SJCRH30 (cell line): ENCODE results near the gene MAP3K5. TPM values are rescaled to one million over a fixed set of nuclear protein-coding genes. Genes with fewer than 3 reads are reported as not detected.
"Not testable (repeated sequence)": the region's sequence is repeated elsewhere in the genome, so short reads cannot be mapped to it uniquely, and the experiment has no call there.

Experiments
- DNase-seq, 2 experiments: peaks; one replicate each; pipeline ENCODE4 v3.0.0-alpha.2; 2015 to 2020
- H3K27ac ChIP-seq: fragments of 250-450 bp; sonication (Bioruptor Pico); 2 replicates; pipeline ENCODE4 v1.5.1; 2020; ENCODE audit warnings: mild to moderate bottlenecking, moderate library complexity
- H3K27me3 ChIP-seq: fragments of 250-450 bp; sonication (Bioruptor Pico); 2 replicates; pipeline ENCODE4 v1.5.1; 2020; ENCODE audit warnings: mild to moderate bottlenecking, moderate library complexity
- H3K36me3 ChIP-seq: fragments of 250-450 bp; sonication (Bioruptor Pico); 2 replicates; pipeline ENCODE4 v1.5.1; 2020; ENCODE audit warnings: mild to moderate bottlenecking, moderate library complexity
- H3K4me1 ChIP-seq: fragments of 250-450 bp; sonication (Bioruptor Pico); 2 replicates; pipeline ENCODE4 v1.5.1; 2020; ENCODE audit warnings: mild to moderate bottlenecking, moderate library complexity
- H3K4me3 ChIP-seq: fragments of 250-450 bp; sonication (Bioruptor Pico); 2 replicates; pipeline ENCODE4 v1.5.1; 2020; ENCODE audit warnings: mild to moderate bottlenecking, moderate library complexity
- H3K9me3 ChIP-seq: fragments of 250-450 bp; sonication (Bioruptor Pico); replicated peaks from 2 replicates; pipeline ENCODE4 v1.5.1; 2020; ENCODE audit warnings: mild to moderate bottlenecking, moderate library complexity
- total RNA-seq: library from RNA; depleted of rRNA; stranded (reverse); fragments of >200 nt; shearing (Covaris generic); gene quantifications from 2 replicates; pipeline ENCODE4 v1.2.3, GENCODE V29; 2014

Gene MAP3K5
- total RNA-seq, 1 experiment from 2014 or later, result 15.9 TPM

GRCh38 chr6:136593748-136594490, 198.4 kb downstream of the MAP3K5 start:
- Histone ChIP-seq H3K9me3 (no peaks in the 10 kb centered on the region), H3K27ac (peak overlapping the region; percentile 22; the same call in 1 of the 2 replicates), H3K27me3 (no peaks in the 10 kb centered on the region), H3K4me1 (peaks cover 5% of the 10 kb centered on the region), H3K4me3 (no peak overlapping the region), H3K36me3 (peaks cover 14% of the 10 kb centered on the region)
- DNase-seq, result peak; percentile 34 to 53

- Histone ChIP-seq H3K27me3 (no peaks in the 10 kb centered on the region), H3K9me3 (no peaks in the 10 kb centered on the region), H3K36me3 (peaks cover 16% of the 10 kb centered on the region), H3K4me3 (no peak overlapping the region), H3K27ac (peak overlapping the region; percentile 22; the same call in 1 of the 2 replicates), H3K4me1 (peaks cover 5% of the 10 kb centered on the region)
- no peak for DNase-seq
These were observed 199.2 kb downstream of the MAP3K5 start for GRCh38 chr6:136592930-136593673.

DNA sequence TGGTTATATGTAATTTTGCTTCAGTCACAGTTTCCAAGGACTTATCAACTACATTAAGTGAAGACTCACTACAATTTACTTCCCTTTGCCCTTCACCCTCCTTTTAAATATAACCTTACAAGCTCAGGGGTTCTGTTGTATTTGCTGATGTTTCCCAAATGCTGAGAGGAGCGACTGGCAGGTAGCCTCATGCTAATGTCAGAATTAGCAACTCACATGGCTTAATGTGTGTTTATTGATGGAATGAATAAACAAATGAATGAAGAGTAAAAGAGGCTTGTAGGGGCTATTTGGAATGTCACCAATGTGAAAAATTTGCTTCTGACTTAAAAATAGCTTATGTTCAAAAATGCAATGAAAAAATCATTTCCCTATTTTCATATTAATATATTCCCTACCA, 200.7 kb downstream of the MAP3K5 start:
- peaks cover 16% of the 10 kb centered on the region for H3K36me3 ChIP-seq
- peaks cover 5% of the 10 kb centered on the region for H3K4me1 ChIP-seq
- no peak for DNase-seq
- no peak overlapping the region for H3K27ac ChIP-seq
- no peaks in the 10 kb centered on the region for H3K9me3 ChIP-seq
- H3K4me3 ChIP-seq, result no peak overlapping the region
- H3K27me3 ChIP-seq, result no peaks in the 10 kb centered on the region

- H3K9me3 ChIP-seq, H3K27ac ChIP-seq, H3K27me3 ChIP-seq, H3K4me3 ChIP-seq, DNase-seq, H3K4me1 ChIP-seq: not testable (repeated sequence)
- peaks cover 21% of the 10 kb centered on the region for H3K36me3 ChIP-seq
These were observed 201.4 kb downstream of the MAP3K5 start for GRCh38 chr6:136590846-136591245.

GRCh38 chr6:136587527-136587926, 204.8 kb downstream of the MAP3K5 start:
- Histone ChIP-seq H3K27me3 (no peaks in the 10 kb centered on the region), H3K4me3 (no peak overlapping the region), H3K4me1 (no peaks in the 10 kb centered on the region), H3K27ac (no peak overlapping the region), H3K9me3 (no peaks in the 10 kb centered on the region), H3K36me3 (peaks cover 22% of the 10 kb centered on the region)
- DNase-seq, result no peak

DNA sequence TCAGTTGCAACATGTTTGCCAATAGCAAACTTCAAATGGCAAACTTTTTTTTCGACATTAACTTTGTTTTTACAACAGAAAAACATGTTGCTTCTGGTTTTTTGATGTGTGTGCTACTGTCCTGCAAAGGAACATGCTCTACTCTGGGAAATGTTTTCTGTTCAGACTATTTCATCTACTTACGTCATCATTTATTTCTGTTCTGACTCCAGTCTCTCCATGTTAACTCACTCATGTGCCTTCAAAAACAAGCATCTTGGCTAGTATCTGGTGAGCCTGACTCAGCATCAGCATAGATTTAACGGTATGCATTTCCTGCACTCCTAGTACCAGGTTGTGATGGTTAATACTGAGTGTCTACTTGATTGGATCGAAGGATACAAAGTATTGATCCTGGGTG, 206.0 kb downstream of the MAP3K5 start:
- H3K27me3 ChIP-seq, result no peaks in the 10 kb centered on the region
- no peak for DNase-seq

GRCh38 chr6:136585523-136585922, 206.8 kb downstream of the MAP3K5 start:
- not testable (repeated sequence) for H3K4me1 ChIP-seq, H3K27me3 ChIP-seq, H3K36me3 ChIP-seq, H3K27ac ChIP-seq, H3K4me3 ChIP-seq, DNase-seq, H3K9me3 ChIP-seq

More for the DNA sequence above, 206.0 kb downstream of the MAP3K5 start:
- H3K9me3 ChIP-seq, result no peaks in the 10 kb centered on the region
- H3K36me3 ChIP-seq, result peaks cover 15% of the 10 kb centered on the region
- H3K27ac ChIP-seq, result no peak overlapping the region
- H3K4me3 ChIP-seq, result no peak overlapping the region
- H3K4me1 ChIP-seq, result no peaks in the 10 kb centered on the region

DNA sequence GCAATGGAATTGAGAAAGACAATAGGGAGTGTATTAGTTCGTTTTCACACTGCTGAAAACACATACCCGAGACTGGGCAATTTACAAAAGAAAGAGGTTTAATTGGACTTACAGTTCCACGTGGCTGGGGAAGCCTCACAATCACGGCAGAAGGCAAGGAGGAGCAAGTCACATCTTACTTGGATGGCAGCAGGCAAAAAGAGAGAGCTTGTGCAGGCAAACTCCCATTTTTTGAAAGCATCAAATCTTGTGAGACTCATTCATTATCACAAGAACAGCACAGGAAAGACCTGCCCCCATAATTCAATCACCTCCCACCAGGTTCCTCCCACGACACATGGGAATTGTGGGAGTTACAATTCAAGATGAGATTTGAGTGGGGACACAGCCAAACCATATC, 208.0 kb downstream of the MAP3K5 start:
- not testable (repeated sequence) for H3K27me3 ChIP-seq, H3K4me3 ChIP-seq, H3K9me3 ChIP-seq, DNase-seq, H3K27ac ChIP-seq, H3K36me3 ChIP-seq, H3K4me1 ChIP-seq

GRCh38 chr6:136582711-136583471, 209.4 kb downstream of the MAP3K5 start:
- Histone ChIP-seq H3K27ac (no peak overlapping the region), H3K9me3 (no peaks in the 10 kb centered on the region), H3K4me3 (no peak overlapping the region), H3K4me1 (no peaks in the 10 kb centered on the region), H3K36me3 (peaks cover 6% of the 10 kb centered on the region; the same call in 1 of the 2 replicates), H3K27me3 (no peaks in the 10 kb centered on the region)
- peak in 1 of 2 experiments; percentile 37 for DNase-seq

GRCh38 chr6:136579800-136580199, 212.5 kb downstream of the MAP3K5 start:
- no peak overlapping the region for H3K27ac ChIP-seq
- DNase-seq, result no peak
- no peaks in the 10 kb centered on the region for H3K4me1 ChIP-seq
- no peak overlapping the region for H3K4me3 ChIP-seq
- peaks cover 5% of the 10 kb centered on the region for H3K36me3 ChIP-seq
- H3K9me3 ChIP-seq, result no peaks in the 10 kb centered on the region
- no peaks in the 10 kb centered on the region for H3K27me3 ChIP-seq

- Histone ChIP-seq H3K9me3 (no peaks in the 10 kb centered on the region; the same call in 1 of the 2 replicates), H3K27me3 (no peaks in the 10 kb centered on the region), H3K4me1 (no peaks in the 10 kb centered on the region), H3K27ac (no peak overlapping the region), H3K36me3 (peaks cover 16% of the 10 kb centered on the region), H3K4me3 (no peak overlapping the region)
- DNase-seq, result no peak
These were observed 215.5 kb downstream of the MAP3K5 start for GRCh38 chr6:136576821-136577220.

DNA sequence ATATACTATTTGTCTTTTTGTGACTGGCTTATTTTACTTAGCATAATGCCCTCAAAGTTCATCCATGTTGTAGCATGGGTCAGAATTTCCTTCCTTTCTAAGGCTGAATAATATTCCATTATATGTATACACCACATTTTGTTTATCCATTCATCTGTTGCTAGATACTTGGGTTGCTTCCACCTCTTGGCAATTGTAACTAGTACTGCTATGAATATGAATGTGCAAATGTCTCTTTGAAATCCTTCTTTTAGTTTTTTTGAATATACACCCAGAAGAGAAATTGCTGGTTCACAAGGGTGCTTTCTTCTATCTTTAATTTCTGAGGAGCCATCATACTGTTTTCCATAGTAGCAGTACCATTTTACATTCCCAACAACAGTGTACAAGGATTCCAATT, 220.8 kb downstream of the MAP3K5 start:
- H3K4me1 ChIP-seq, result no peaks in the 10 kb centered on the region
- H3K4me3 ChIP-seq, result no peak overlapping the region
- H3K27me3 ChIP-seq, result no peaks in the 10 kb centered on the region
- DNase-seq, result no peak
- H3K9me3 ChIP-seq, result no peaks in the 10 kb centered on the region; the same call in 1 of the 2 replicates
- no peak overlapping the region for H3K27ac ChIP-seq
- peaks cover 21% of the 10 kb centered on the region for H3K36me3 ChIP-seq

GRCh38 chr6:136571065-136571464, 221.2 kb downstream of the MAP3K5 start:
- Histone ChIP-seq H3K9me3 (no peaks in the 10 kb centered on the region; the same call in 1 of the 2 replicates), H3K4me1 (no peaks in the 10 kb centered on the region), H3K4me3 (no peak overlapping the region), H3K27ac (no peak overlapping the region), H3K27me3 (no peaks in the 10 kb centered on the region), H3K36me3 (peaks cover 21% of the 10 kb centered on the region)
- no peak for DNase-seq

DNA sequence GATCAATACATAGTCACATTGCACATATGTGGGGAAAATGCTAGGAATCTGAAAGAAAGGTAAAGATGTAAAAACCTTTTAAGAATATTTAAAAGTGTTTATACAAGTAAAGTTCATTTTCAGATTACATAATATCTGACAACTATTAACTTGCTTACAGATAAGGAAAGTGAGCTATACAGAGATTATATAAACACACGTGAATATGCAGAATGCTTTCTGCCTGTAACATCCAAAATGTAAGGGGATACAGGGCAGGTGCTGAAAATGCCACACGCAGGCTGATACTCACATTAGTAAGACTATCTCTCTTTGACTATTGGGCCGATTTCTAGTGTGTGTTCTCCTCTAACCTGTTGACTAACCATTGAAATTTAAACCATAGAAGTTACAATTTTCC, 224.1 kb downstream of the MAP3K5 start:
- H3K27me3 ChIP-seq, result no peaks in the 10 kb centered on the region
- no peak overlapping the region for H3K27ac ChIP-seq
- H3K4me1 ChIP-seq, result no peaks in the 10 kb centered on the region
- DNase-seq, result no peak
- no peaks in the 10 kb centered on the region; the same call in 1 of the 2 replicates for H3K9me3 ChIP-seq
- no peak overlapping the region for H3K4me3 ChIP-seq
- H3K36me3 ChIP-seq, result peaks cover 12% of the 10 kb centered on the region; the same call in 1 of the 2 replicates

DNA sequence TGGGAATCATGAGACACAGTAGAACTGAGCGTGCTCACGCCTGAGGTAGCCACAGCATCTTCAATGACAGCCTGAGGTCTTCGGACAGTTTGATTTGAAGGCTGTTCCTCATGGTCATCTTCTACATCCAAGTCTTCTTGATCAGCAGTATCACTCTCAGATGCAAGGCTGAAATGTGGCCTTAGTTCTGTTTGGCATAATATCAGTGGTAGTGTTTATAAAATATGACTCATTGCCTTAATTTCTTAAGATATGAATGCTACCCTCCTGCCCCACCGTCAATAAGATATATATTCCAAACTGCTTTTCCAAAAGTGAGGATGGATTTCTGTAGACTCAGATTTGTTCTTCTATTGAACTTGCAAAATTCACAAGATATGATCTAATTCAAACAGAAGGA, 224.6 kb downstream of the MAP3K5 start:
- Histone ChIP-seq H3K4me1 (no peaks in the 10 kb centered on the region), H3K36me3 (peaks cover 8% of the 10 kb centered on the region; the same call in 1 of the 2 replicates), H3K4me3 (no peak overlapping the region), H3K27ac (no peak overlapping the region), H3K27me3 (no peaks in the 10 kb centered on the region), H3K9me3 (no peaks in the 10 kb centered on the region; the same call in 1 of the 2 replicates)
- DNase-seq, result no peak
